NCI-H2196 (cell line): ENCODE data around the gene FUBP1.
A peak's percentile ranks its signal among the peaks of the same experiment; 100 is the strongest.
"Not testable (repeated sequence)": the region's sequence is repeated elsewhere in the genome, so short reads cannot be mapped to it uniquely, and the experiment has no call there.

Experiments used
- DNase-seq: peaks from one replicate; lab custom pipeline; 2025; ENCODE audit not compliant: unreplicated experiment; lab: John Stamatoyannopoulos, UW

FUBP1 gene

DNA sequence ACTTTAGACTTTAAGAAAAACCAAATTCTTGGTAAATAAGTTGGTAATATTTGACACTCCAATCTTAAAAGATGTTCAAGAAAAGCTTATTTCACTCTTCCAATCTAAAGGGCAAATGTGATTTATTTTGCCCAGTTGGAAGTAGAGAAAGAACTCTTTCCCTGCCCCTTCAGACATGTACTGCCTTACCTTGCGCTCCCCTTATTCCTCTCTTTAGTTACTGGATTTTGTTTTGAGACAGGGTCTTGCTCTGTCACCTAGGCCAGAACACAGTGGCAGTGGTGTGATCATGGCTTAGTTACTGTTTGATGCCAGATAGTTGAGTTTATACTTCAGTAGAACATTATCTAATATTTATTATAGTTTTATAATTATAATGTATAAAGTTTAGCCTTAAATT lies 27.5 kb downstream of the FUBP1 start:
- DNase-seq = no peak

DNA sequence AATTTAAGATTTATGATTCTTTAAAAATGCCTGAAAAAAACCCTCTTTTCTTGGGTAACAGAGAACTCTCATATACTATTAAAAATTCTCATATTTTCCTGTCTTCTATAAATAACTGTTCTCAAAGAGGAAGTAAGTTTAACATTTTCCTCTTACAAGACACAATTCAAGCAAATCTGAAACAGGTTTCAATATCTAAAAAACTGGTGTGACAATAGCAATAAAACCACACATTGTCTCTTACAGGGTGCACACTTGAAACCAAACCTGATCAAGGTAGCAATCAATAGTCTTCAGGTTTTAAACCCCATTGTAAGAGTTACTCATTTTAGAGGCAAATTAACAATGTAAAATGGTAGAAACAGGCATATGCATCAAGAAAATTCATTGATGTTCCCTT lies 28.0 kb downstream of the FUBP1 start:
- DNase-seq = no peak

DNA sequence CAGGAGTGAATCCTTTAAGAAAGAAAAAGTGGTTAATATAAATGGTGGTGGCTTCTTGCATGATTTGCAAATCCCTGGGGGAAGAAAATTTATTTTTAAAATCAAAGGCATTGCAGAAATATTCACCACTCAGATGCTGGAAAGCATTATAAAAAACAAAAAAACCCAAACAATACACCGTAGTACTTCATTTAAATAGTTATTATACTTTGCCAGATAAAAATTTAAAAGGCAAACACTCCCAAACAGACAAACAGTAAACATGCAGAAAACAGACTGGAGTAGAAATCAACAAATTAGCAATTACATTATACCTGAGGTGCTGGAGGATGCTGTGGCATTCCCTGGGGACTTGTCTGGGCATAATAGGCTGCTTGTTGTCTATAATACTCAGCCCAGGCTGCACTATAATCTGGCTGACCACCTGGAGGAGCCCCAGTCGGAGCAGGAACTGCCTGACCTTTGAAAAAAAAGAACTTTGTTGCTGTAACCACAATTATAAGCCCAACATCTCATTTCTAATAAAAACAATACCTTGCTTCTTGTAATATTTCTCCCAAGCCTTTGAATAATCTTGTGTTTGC lies 29.9 kb downstream of the FUBP1 start:
- no peak for DNase-seq

DNA sequence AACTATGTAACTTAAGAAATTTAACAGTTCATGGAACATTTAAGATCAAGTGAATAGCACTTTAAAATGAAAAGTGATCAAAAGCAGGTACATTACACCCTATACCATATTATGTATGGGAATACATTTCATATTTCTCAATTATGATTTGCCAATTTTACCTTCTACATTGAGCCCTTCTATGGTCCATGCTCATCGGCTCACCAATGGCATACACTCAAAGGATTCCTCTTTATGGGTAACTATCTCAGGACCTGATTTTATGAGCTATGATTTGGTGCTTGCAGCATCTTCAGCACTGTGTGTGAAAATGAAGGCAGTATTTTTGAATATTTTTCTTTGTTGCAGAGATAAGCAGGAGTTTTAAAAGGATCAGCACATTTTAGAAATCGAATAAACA lies 33.5 kb downstream of the FUBP1 start:
- DNase-seq = no peak

DNA sequence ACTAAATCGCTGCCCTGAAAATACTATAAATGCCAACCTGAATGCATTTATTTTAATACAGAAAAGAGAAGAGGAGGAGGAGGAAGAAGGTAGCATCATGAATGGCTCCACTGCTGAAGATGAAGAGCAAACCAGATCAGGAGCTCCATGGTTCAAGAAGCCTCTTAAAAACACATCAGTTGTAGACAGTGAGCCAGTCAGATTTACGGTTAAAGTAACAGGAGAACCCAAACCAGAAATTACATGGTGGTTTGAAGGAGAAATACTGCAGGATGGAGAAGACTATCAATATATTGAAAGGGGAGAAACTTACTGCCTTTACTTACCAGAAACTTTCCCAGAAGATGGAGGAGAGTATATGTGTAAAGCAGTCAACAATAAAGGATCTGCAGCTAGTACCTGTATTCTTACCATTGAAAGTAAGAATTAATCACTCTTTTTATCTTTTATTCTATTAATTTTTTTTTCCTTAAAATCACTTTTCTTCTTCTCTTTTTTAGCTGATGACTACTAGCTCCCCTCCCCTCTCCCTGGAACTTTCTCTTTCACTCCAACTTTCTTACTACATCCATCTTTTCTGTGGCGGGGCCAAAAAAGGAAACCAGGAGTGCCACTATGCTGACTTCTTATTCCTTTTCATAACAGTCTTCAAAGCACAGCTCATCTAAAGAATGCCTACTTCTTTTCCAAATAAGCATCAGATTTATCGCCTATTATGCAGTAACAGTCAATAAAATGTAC lies 36.3 kb downstream of the FUBP1 start:
- no peak for DNase-seq

DNA sequence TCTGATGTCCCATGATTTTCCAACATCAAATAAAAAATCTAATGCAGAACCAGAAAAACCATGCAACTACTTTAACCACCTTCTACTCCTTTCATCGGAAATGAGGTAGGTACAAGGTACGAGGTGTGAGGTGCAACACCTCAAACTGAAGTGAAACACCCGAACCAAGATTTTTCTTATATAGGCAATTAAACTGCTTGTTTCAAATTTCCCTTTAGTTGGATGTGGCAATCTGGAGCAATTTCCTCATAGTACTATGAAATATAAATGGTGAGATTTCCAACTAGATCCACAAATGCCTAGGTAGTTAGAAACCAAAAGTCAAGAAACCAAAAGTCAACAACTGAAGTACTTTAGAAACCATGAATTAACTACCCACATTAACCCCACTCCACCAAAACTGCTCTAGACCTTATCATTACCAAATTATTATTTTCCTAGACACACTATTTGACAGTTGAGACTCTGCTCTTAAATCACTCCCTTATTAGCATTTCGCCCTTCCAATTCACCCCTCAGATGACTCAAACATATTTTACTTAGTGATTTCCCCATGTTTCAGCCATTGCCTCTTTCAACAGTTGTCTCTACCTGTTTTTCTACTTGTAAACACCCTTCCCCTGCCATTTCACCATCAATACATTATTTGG lies 37.8 kb downstream of the FUBP1 start:
- no peak for DNase-seq

DNA sequence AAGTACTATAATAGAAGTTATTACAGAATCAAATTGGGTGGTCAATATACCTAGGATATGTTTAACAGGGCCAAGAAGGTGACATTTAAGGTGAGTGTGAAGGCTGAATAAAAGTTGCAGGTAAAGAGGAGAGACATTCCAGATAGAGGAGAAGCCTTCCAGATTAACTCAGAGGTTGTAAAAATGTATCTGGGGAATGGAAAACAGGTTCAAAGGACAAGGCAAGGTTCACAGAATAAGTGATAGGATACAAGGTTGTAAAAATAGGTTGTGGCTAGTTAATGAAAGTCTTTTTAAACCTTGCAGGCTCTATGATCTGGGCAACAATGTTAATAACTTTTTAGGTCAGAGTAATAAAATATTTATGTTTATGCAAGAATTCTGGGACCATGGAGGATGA lies 40.2 kb downstream of the FUBP1 start:
- no peak for DNase-seq

DNA sequence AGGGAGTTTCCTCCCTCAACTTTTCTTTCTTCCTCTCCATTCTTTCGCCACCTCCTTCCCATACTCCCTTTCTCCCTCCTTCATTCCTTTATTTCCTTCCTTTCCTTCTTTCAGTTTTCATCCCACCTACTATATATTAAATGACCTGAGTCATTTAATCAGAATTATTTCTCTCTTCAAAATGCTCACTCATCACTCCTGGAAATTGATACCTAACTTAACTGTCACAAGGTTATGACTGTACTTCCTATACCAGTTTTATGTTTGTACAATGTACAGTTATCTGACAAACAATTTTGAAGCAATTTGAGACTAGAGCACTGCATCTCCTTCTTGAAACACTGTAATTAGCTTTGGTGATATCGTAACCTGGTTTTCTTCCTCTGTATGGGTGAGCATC lies 49.1 kb downstream of the FUBP1 start:
- DNase-seq = no peak

DNA sequence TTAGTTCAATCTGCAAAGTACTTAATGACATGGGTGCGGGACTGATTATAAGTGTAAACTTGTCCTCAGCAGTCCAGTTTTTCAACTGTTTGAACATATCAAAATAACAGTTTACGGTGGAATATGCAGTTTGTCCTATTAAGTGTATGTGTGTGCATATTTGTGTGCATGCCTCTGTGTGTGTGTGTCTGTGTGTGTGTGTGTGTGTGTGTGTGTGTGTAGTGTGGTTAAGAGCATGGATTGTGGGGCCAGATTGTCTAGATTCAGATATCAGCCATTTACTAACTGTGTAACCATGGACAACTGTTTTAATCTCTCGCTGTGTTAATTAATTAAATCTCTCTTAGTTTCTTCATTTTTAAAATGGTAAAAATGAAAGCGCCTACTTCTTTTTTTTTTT lies 51.5 kb downstream of the FUBP1 start:
- DNase-seq = no peak

DNA sequence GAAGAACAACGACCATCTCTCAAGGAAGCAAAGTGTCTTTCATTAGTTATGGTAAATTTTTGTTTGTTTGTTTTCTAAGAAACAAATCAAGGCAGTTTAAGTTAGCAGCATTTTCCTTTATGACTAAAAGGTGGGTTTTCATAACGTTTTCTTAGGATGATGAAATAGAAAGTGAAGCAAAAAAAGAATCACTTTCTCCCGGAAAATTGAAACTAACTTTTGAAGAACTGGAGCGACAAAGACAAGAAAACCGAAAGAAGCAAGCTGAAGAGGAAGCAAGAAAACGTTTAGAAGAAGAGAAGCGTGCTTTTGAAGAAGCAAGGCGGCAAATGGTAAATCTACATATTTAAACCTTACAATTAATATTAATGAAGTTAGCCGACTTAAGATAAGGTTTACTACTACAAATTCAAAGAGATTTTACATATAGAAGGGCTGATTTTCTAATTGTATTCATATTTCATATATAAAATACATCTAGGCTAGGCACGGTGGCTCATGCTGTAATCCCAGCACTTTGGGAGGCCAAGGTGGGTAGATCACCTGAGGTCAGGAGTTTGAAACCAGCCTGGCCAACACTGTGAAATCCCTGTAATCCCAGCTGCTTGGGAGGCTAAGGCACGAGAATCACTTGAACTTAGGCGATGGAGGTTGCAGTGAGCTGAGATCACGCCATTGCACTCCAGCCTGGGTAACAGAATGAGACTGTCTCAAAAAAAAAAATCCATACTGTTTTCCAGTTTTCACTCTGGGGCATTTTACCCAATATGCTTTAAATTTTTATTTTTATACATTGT lies 52.1 kb downstream of the FUBP1 start:
- no peak for DNase-seq

DNA sequence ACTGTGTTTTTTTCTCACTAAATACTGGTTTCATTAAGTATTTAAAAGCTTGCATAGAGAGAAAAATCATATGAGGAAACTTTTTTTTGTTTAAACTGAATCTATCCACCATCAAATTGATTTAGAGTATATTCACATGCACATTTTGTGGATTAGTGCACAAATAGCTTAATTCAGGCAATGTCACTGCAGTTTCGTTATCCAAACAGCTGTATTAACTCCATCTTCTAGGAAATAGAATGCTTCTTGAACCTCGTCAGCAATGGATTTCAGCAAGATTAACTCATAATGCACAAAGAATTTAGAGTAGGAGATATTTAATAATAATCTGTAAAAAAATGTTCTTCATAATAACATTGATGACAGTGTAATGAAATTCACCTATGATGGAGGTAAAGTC lies 52.9 kb downstream of the FUBP1 start:
- no peak for DNase-seq

DNA sequence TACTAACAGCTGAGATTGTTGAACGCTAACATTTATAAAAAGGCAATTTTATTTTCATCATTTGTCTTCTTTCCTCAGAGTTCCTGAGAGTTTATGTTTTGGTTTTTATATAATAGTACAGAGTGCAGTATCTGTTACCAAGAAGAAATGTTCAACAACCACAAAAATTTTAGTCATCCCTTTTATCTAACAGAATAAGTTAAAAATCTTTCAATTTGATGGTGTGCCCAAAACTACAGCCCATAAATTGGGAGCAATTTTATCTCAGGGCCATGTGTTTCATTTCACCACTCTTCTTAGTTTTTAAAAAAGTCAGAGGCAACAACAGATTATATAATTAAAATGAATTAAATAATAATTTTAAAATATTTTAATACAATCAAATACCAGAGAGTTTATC lies 53.4 kb downstream of the FUBP1 start:
- DNase-seq = no peak

DNA sequence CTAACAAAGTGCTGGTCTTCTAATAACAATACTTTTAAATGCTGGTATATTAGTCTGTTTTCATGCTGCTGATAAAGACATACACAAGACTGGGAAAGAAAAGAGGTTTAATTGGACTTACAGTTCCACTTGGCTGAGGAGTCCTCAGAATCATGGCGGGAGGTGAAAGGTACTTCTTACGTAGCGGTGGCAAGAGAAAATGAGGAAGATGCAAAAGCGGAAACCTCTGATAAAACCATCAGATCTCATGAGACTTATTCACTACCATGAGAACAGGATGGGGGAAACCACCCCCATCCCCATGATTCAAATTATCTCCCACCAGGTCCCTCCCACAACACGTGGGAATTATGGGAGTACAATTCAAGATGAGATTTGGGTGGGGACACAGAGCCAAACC lies 60.0 kb downstream of the FUBP1 start:
- DNase-seq = not testable (repeated sequence)

DNA sequence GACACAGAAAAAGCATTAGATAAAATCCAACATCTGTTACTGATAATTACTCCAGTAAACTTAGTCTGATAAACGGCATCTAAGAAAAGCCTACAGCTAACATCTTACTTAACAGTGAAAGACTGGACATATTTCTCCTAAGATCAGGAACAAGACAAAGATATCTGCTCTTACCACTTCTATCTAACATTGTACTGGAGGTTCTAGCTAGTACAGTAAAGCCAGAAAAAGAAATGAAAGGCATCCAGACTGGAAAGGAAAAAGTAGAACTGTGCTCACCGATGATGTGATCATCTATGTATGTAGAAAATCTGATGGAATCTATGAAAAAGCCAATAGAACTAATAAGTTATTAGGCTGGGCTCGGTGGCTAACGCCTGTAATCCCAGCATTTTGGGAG lies 68.8 kb downstream of the FUBP1 start:
- DNase-seq = no peak

DNA sequence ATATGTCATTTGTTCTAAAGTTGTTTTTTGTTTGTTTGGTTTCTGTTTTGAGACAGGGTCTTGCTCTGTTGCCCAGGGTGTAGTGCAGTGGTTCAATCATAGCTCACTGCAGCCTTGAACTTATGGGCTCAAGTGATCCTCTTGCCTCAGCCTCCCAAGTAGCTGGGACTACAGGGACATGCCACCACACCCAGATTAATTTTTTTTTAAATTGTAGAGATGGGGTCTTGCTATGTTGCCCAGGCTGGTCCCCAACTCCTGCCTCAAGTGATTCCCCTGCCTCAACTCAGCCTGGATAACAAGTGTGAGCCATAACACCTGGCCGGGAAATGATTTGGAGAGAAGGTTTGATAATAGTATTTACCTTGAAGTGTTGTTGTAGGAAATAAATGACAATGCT lies 72.2 kb downstream of the FUBP1 start:
- no peak for DNase-seq

DNA sequence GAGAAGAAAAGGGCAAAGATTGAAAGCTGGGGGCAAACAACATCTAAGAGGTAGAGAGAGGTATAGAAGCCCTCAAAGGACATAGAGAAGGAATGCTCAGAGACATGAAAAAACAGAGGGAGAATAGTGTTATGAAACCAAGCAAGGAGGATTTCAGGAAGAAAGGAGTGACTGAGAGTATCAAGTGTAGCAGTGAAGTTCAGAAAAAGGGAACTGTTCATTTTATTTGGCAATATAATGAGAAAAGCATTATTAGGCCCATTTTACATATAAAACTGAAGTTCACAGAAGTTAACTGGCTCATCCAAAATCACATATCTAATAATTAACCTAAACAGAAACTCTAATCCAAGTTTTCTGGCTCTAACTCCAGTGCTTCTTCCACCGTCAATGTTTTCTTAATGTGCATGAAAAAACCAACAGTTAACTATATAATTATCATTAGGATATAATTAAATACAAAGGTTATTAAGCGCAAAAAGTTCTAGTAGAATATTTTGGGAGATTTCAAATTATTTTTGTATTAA lies 72.8 kb downstream of the FUBP1 start:
- DNase-seq = no peak

DNA sequence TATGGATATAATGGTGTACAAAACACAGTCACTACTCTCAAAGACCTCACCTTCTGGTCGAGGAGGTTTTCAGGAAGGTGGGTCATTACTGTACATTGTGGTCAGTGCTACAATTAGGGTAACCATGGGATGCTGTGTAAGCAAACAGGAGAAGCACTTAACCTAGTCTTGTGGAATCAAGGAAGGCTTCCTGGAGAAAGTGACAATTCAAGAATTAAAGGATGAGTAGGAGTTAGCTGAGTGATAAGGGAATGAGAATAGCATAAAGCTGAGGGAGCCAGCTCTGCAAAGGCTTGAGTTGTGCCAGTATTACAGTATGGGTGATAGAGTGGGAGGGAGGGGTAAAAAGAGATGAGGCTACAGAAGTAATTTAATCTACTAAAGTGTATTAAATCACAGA lies 73.3 kb downstream of the FUBP1 start:
- DNase-seq = no peak

DNA sequence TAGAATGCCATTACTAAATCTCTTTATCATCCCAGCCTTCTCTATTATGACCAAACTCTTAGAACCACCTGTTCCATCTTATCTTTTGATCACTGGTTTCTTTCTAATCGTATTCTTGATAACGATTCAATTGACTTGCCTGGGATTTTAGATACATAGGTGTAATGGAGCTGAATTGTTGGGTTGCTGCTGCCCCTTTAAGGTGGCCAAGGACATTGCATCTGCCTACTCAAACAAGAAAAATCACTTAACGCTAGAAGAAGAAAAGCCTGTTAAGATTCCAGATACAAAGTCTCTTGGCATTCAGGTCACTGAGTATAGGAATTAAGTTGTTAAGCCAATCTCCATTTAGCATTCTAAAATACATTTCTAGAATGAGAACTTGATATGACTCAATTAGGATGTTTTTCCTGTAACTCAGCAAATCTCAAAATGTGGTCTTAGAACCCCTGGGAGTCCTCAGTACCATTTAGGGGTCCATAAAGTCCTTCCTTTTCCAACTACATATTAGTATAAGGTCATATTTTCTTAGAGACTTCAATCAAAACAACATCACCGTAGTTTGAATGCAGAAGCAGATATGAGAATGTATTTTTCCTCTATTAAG lies 78.1 kb downstream of the FUBP1 start:
- peak; percentile 12 for DNase-seq

DNA sequence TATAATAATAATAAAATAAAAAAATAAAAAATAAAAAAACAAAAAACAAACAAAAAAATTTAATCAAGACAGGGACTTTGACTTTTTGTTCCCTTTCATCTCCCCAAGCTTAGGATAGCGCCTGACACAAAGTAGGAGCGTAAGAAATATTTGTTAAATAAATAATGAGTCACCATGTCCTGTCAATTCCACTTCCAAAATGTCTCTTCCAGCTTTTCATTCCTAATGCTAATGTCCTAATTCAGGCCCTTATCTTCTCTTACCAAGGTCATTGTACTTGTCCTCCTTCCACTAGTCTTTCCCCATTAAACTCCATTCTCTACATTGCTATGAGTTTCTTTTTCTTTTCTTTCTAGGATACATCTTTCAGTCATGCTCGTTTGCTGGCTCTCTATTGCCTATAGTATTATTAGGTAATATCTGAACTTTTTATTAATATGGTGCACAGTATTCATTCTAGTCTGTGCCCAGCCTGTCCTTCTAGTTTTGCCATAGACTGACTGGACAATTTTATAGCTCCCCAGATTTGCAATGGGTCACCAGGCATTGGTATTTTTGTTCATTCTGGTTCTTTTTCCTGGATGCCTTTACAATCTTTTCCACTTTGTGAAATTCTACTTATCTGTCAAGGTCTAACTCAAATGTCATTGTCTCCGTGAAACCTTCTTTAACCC lies 79.1 kb downstream of the FUBP1 start:
- DNase-seq = no peak
